ENCODE results near the gene TCP11L2. TPM values are rescaled to one million over a fixed set of nuclear protein-coding genes. Genes with fewer than 3 reads are reported as not detected.

Gene TCP11L2
- total RNA-seq (2022) = 7.7 and 11.8 TPM in 2 replicates
- Bru-seq, nascent RNA = percentile 54 among the genes with signal in this experiment
- percentile 48 among the genes with signal in this experiment for BruChase-seq, experiment 1, labeled RNA remaining after a 2-hour chase
- BruChase-seq, experiment 2, labeled RNA remaining after a 6-hour chase = percentile 48 among the genes with signal in this experiment
- long read RNA-seq, partial matches to known transcripts = 0 of 2 reads
- long read RNA-seq, other reads (novel, unspliced or antisense) = 2 of 2 reads

DNA sequence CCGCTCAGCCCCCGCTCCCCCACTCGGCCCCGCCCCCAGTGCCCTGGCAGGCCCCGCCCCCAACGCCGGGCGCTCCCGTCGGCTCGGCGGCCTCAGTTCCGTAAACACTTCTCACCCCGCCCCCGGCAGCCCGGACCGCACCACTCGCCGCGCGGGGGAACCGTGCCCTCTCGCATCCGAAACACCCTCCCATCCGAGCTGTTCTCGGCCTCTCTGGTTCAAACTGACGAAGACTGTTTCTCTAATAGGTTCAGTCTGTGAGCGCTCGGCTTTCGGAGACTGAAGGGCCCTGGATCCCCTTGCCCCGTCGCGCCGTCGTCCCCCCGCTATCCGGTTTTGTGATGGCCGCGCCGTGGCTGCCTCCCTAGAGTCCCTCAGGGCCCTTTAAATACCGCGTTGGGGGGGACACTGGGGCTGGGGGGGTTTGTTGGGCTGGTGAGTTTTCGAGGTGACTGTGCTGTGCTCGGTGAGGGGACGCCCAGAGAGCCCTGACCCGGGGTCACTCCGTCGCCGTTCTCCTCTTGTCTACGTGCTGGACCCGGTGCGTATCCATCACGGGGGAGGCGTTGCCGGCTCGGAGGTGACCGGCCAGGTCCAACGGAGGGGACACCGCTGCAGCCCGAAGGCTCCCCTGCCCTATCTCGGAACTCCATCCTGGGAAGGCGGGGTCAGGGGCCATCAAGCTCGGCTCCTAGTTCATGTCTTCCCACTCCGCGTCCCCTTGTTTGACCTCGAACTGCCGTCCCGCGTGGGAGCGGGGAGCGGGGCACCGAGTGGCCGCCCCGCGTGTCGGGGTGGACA, at the start of gene TCP11L2:
Gene TCP11L2, plus strand, starts transcription at position 333 of the 801 bp plus-strand sequence. CDS start 8,343 bp downstream, outside the sequence.
- no TSS peak for BruUV-seq (replicated peaks)

DNA sequence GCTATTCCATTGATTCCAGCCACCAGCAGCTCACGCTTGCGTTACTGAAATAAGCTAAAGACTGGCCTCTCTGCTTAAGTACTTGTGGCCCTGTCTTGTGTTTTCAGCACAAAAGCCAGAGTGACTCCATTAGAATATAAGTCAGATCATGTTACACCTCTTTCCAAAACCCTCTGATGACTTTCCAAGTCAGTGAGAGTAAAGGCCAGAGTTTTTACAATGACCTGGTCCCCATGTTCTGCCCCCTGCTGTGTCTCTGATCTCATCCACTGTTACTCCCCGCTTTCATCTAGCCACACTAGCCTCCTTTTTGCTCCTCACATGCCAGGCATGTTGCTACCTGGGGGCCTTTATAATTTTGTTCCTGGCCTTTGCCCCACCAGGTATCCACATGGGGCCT, 47.8 kb upstream of the TCP11L2 start:
- POLR2A ChIA-PET = no interaction called here
- H3K4me3 ChIP-seq (ENCODE audit: low read depth, low read length) = no peak overlapping the region
- H3K27me3 Mint-ChIP-seq (ENCODE audit: insufficient read depth, unreplicated experiment) = no peaks in the 10 kb centered on the region
- no peaks in the 10 kb centered on the region for H3K9me3 ChIP-seq
- intact Hi-C loops (cut with micrococcal nuclease; ENCODE audit: unreplicated experiment) = no loop called here
- H3K4me1 Mint-ChIP-seq (ENCODE audit: low read depth, unreplicated experiment) = peaks cover 4% of the 10 kb centered on the region
- H3K9me3 Mint-ChIP-seq (ENCODE audit: unreplicated experiment) = no peaks in the 10 kb centered on the region
- BruUV-seq (replicated peaks) = no TSS peak
- DNase-seq = no peak
- CTCF ChIA-PET = no interaction called here
- no peak overlapping the region for H3K27ac Mint-ChIP-seq (ENCODE audit: unreplicated experiment)
- H3K4me3 Mint-ChIP-seq (ENCODE audit: unreplicated experiment) = no peak overlapping the region
- no peaks in the 10 kb centered on the region for H3K36me3 ChIP-seq (ENCODE audit: control insufficient read depth, insufficient read depth, low read length)
- no peaks in the 10 kb centered on the region for H3K36me3 Mint-ChIP-seq (ENCODE audit: insufficient read depth, unreplicated experiment)
- TF ChIP-seq, protein P1, sequence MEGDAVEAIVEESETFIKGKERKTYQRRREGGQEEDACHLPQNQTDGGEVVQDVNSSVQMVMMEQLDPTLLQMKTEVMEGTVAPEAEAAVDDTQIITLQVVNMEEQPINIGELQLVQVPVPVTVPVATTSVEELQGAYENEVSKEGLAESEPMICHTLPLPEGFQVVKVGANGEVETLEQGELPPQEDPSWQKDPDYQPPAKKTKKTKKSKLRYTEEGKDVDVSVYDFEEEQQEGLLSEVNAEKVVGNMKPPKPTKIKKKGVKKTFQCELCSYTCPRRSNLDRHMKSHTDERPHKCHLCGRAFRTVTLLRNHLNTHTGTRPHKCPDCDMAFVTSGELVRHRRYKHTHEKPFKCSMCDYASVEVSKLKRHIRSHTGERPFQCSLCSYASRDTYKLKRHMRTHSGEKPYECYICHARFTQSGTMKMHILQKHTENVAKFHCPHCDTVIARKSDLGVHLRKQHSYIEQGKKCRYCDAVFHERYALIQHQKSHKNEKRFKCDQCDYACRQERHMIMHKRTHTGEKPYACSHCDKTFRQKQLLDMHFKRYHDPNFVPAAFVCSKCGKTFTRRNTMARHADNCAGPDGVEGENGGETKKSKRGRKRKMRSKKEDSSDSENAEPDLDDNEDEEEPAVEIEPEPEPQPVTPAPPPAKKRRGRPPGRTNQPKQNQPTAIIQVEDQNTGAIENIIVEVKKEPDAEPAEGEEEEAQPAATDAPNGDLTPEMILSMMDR (IDR thresholded peaks at IDR 0.05; ENCODE audit: insufficient read depth in 1 of 2, low read depth in 1 of 2, low read length in 1 of 2, severe bottlenecking in 1 of 2, unreplicated experiment in 1 of 2) = no peak
- no peaks in the 10 kb centered on the region for H3K27me3 ChIP-seq (replicated peaks; ENCODE audit: control insufficient read depth, insufficient read depth, low read length)
- H3K4me1 ChIP-seq = peaks cover 11% of the 10 kb centered on the region; the same call in 1 of the 2 replicates

More for the DNA sequence above, at the start of gene TCP11L2:
- peak within 1 kb of the TSS; percentile 92 for H3K4me3 Mint-ChIP-seq (ENCODE audit: unreplicated experiment)
- Histone ChIP-seq H3K4me3 (ENCODE audit: low read depth, low read length) (peak within 1 kb of the TSS; percentile 91), H3K4me1 (peaks cover 25% of the 10 kb centered on the region), H3K36me3 (ENCODE audit: control insufficient read depth, insufficient read depth, low read length) (no peaks in the 10 kb centered on the region), H3K9me3 (no peaks in the 10 kb centered on the region), H3K27me3 (replicated peaks; ENCODE audit: control insufficient read depth, insufficient read depth, low read length) (no peaks in the 10 kb centered on the region)
- TF ChIP-seq, protein P1 (IDR thresholded peaks at IDR 0.05; ENCODE audit: insufficient read depth in 1 of 2, low read depth in 1 of 2, low read length in 1 of 2, severe bottlenecking in 1 of 2, unreplicated experiment in 1 of 2) = no peak
- ChIA-PET CTCF (interaction anchor here (1.0 kb wide), 1 partner anchor 43 kb away, joined by 4 read pairs; no protein-coding TSS in a partner anchor), POLR2A (no interaction called here)
- intact Hi-C loops (cut with micrococcal nuclease; ENCODE audit: unreplicated experiment) = loop anchor here (2.0 kb wide), 1 partner anchor 56 kb away; no protein-coding TSS in a partner anchor
- peaks cover 6% of the 10 kb centered on the region for H3K4me1 Mint-ChIP-seq (ENCODE audit: low read depth, unreplicated experiment)
- H3K9me3 Mint-ChIP-seq (ENCODE audit: unreplicated experiment) = no peaks in the 10 kb centered on the region
- no peaks in the 10 kb centered on the region for H3K36me3 Mint-ChIP-seq (ENCODE audit: insufficient read depth, unreplicated experiment)
- no peaks in the 10 kb centered on the region for H3K27me3 Mint-ChIP-seq (ENCODE audit: insufficient read depth, unreplicated experiment)
- DNase-seq = peak; percentile 82 to 91
- peak within 1 kb of the TSS; percentile 100 for H3K27ac Mint-ChIP-seq (ENCODE audit: unreplicated experiment)

DNA sequence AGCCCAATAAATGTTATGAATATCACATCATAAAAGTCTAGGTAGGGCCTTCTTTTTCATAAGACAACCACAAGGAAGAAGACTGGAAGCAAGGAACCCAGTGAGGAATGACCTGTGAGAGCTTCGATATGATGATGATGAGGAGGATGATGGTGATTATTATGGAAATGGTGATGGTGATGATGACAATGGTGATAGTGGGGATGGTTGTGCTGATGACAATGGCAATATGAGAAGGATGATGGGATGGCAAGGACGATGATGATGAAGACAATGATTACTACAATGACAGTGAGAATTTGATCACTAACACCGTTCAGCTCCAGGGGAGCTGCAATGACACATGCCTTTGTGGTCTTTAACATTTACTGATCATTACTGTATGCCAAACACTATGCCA, 47.0 kb upstream of the TCP11L2 start:
- DNase-seq = no peak
- Mint-ChIP-seq H3K4me3 (ENCODE audit: unreplicated experiment) (no peak overlapping the region), H3K4me1 (ENCODE audit: low read depth, unreplicated experiment) (no peaks in the 10 kb centered on the region), H3K9me3 (ENCODE audit: unreplicated experiment) (no peaks in the 10 kb centered on the region), H3K27ac (ENCODE audit: unreplicated experiment) (no peak overlapping the region), H3K36me3 (ENCODE audit: insufficient read depth, unreplicated experiment) (no peaks in the 10 kb centered on the region), H3K27me3 (ENCODE audit: insufficient read depth, unreplicated experiment) (no peaks in the 10 kb centered on the region)
- no TSS peak for BruUV-seq (replicated peaks)
- H3K9me3 ChIP-seq = no peaks in the 10 kb centered on the region
- TF ChIP-seq, protein P1 (IDR thresholded peaks at IDR 0.05; ENCODE audit: insufficient read depth in 1 of 2, low read depth in 1 of 2, low read length in 1 of 2, severe bottlenecking in 1 of 2, unreplicated experiment in 1 of 2) = no peak
- ChIA-PET POLR2A (no interaction called here), CTCF (interaction anchor here (0.9 kb wide), 1 partner anchor 27 kb away, joined by 3 read pairs; no protein-coding TSS in a partner anchor)
- no peaks in the 10 kb centered on the region for H3K36me3 ChIP-seq (ENCODE audit: control insufficient read depth, insufficient read depth, low read length)
- H3K27me3 ChIP-seq (replicated peaks; ENCODE audit: control insufficient read depth, insufficient read depth, low read length) = no peaks in the 10 kb centered on the region
- peaks cover 11% of the 10 kb centered on the region; the same call in 1 of the 2 replicates for H3K4me1 ChIP-seq
- no peak overlapping the region for H3K4me3 ChIP-seq (ENCODE audit: low read depth, low read length)
- intact Hi-C loops (cut with micrococcal nuclease; ENCODE audit: unreplicated experiment) = no loop called here

All from Caco-2 (cell line).